NCI-H2081 treated with DMSO at 0.1 percent for 48 hours (cell line): ENCODE data around the gene CD7.

Experiments
- DNase-seq: peaks from one replicate; lab custom pipeline; 2025; lab: John Stamatoyannopoulos, UW

Gene CD7

GRCh38 chr17:82328141-82328993 is 11.0 kb upstream of the CD7 start:
- no peak for DNase-seq

GRCh38 chr17:82327757-82328140 is 10.3 kb upstream of the CD7 start:
- no peak for DNase-seq

- DNase-seq: no peak
Observed at GRCh38 chr17:82327289-82327688, 9.9 kb upstream of the CD7 start.

- no peak for DNase-seq
Observed at GRCh38 chr17:82325286-82326180, 8.1 kb upstream of the CD7 start.

- DNase-seq: no peak
Observed at GRCh38 chr17:82324566-82325285, 7.3 kb upstream of the CD7 start.

GRCh38 chr17:82323514-82324234 is 6.3 kb upstream of the CD7 start:
- no peak for DNase-seq

- no peak for DNase-seq
Observed at GRCh38 chr17:82322526-82323453, 5.4 kb upstream of the CD7 start.

- no peak for DNase-seq
Observed at GRCh38 chr17:82321947-82322466, 4.6 kb upstream of the CD7 start.

GRCh38 chr17:82320956-82321927 is 3.8 kb upstream of the CD7 start:
- DNase-seq: no peak

GRCh38 chr17:82320140-82320840 is 2.9 kb upstream of the CD7 start:
- no peak for DNase-seq

- no peak for DNase-seq
Observed at GRCh38 chr17:82319619-82320062, 2.2 kb upstream of the CD7 start.

GRCh38 chr17:82318772-82319606 is 1.6 kb upstream of the CD7 start:
- no peak for DNase-seq

GRCh38 chr17:82318169-82318498 is 726 bp upstream of the CD7 start:
- DNase-seq: no peak

GRCh38 chr17:82316651-82317393 is 586 bp downstream of the CD7 start:
- no peak for DNase-seq

GRCh38 chr17:82315703-82316358 is 1.6 kb downstream of the CD7 start:
- DNase-seq: no peak
